Thoracic aorta (tissue), 2 donors: ENCODE data around the gene SIK2. TPM values are rescaled to one million over a fixed set of nuclear protein-coding genes. Genes with fewer than 3 reads are reported as not detected.
A peak's percentile ranks its signal among the peaks of the same experiment; 100 is the strongest.

ENCODE experiments used
- ATAC-seq: fragments of 150-250 bp; one replicate; pipeline ENCODE4 v1.8.0; 2017; ENCODE audit warnings: low read depth; ENCODE audit not compliant: insufficient number of reproducible peaks, low FRiP score
- DNase-seq: peaks from one replicate; pipeline ENCODE4 v3.0.0-alpha.2; 2020; ENCODE audit warnings: low spot score
- H3K27ac ChIP-seq, 2 donors: fragments of 200-600 bp; sonication (generic); 1 replicate in 1 of 2; 2 replicates in 1 of 2; pipeline ENCODE4 v1.5.1; 2016; ENCODE audit warnings: mild to moderate bottlenecking in 2 of 2, moderate library complexity in 2 of 2
- H3K27me3 ChIP-seq: fragments of 200-600 bp; sonication (generic); replicated peaks from 2 replicates; pipeline ENCODE4 v1.6.0; 2016; ENCODE audit warnings: mild to moderate bottlenecking; ENCODE audit not compliant: insufficient read depth
- H3K36me3 ChIP-seq: fragments of 200-600 bp; sonication (generic); one replicate; pipeline ENCODE4 v1.5.1; 2016
- H3K4me1 ChIP-seq, 2 donors: fragments of 200-600 bp; sonication (generic); 1 replicate in 1 of 2; 2 replicates in 1 of 2; pipeline versions ENCODE4 v1.5.1 to v1.6.0; 2016; ENCODE audit warnings: low read depth in 2 of 2, mild to moderate bottlenecking in 1 of 2; ENCODE audit not compliant: control insufficient read depth in 1 of 2
- H3K4me3 ChIP-seq: fragments of 200-600 bp; sonication (generic); 2 replicates; pipeline ENCODE4 v1.5.1; 2016; ENCODE audit warnings: mild to moderate bottlenecking
- H3K9me3 ChIP-seq: fragments of 200-600 bp; sonication (generic); 2 replicates; pipeline ENCODE4 v1.5.1; 2016
- CTCF ChIP-seq: fragments of 200-600 bp; sonication (generic); IDR thresholded peaks from one replicate; pipeline ENCODE4 v1.5.1; 2019; ENCODE audit warnings: antibody characterized with exemption
- total RNA-seq, 2 donors: library from RNA; depleted of rRNA; stranded (reverse); fragments of >200 nt; gene quantifications; one replicate each; pipeline versions ENCODE4 v1.1.0 to v1.2.3, GENCODE V29; 2016

Gene SIK2
- total RNA-seq, 2 donors from 2014 or later, result 9.9 to 15.0 TPM

GRCh38 chr11:111589886-111590499 is 12.3 kb upstream of the SIK2 start:
- Histone ChIP-seq H3K4me1 (no peaks in the 10 kb centered on the region), H3K9me3 (no peaks in the 10 kb centered on the region), H3K4me3 (no peak overlapping the region), H3K27me3 (no peaks in the 10 kb centered on the region), H3K36me3 (no peaks in the 10 kb centered on the region), H3K27ac (no peak overlapping the region)
- no peak for DNase-seq
- ATAC-seq, result no peak
- no peak for TF ChIP-seq CTCF

- H3K4me1 ChIP-seq, result no peaks in the 10 kb centered on the region
- DNase-seq (no peak), ATAC-seq (no peak)
- no peak for TF ChIP-seq CTCF
- H3K4me3 ChIP-seq, result no peak overlapping the region
- no peaks in the 10 kb centered on the region for H3K9me3 ChIP-seq
- no peak overlapping the region for H3K27ac ChIP-seq
- no peaks in the 10 kb centered on the region for H3K36me3 ChIP-seq
- no peaks in the 10 kb centered on the region for H3K27me3 ChIP-seq
These were observed 10.9 kb upstream of the SIK2 start for GRCh38 chr11:111591187-111591960.

GRCh38 chr11:111592491-111592890 is 9.8 kb upstream of the SIK2 start:
- H3K4me1 ChIP-seq, result no peaks in the 10 kb centered on the region
- no peak for ATAC-seq
- no peak for DNase-seq
- no peaks in the 10 kb centered on the region for H3K27me3 ChIP-seq
- no peaks in the 10 kb centered on the region for H3K36me3 ChIP-seq
- H3K27ac ChIP-seq, result no peak overlapping the region
- no peaks in the 10 kb centered on the region for H3K9me3 ChIP-seq
- no peak overlapping the region for H3K4me3 ChIP-seq
- no peak for TF ChIP-seq CTCF

GRCh38 chr11:111596319-111596718 is 5.9 kb upstream of the SIK2 start:
- no peaks in the 10 kb centered on the region for H3K27me3 ChIP-seq
- TF ChIP-seq CTCF, result no peak
- no peak for ATAC-seq
- peaks cover 0 to under 1% of the 10 kb centered on the region in 2 donors for H3K4me1 ChIP-seq
- no peak overlapping the region for H3K27ac ChIP-seq
- DNase-seq, result no peak
- H3K4me3 ChIP-seq, result no peak overlapping the region
- no peaks in the 10 kb centered on the region for H3K36me3 ChIP-seq
- H3K9me3 ChIP-seq, result no peaks in the 10 kb centered on the region

- DNase-seq (no peak), ATAC-seq (no peak)
- no peaks in the 10 kb centered on the region for H3K9me3 ChIP-seq
- no peak overlapping the region for H3K27ac ChIP-seq
- TF ChIP-seq CTCF, result no peak
- no peaks in the 10 kb centered on the region for H3K27me3 ChIP-seq
- H3K4me3 ChIP-seq, result peak overlapping the region; percentile 51
- no peaks in the 10 kb centered on the region for H3K36me3 ChIP-seq
- peaks cover 0 to 5% of the 10 kb centered on the region in 2 donors for H3K4me1 ChIP-seq
These were observed 4.1 kb upstream of the SIK2 start for GRCh38 chr11:111598148-111598547.
